ENCODE data around the gene CFAP77. TPM values are rescaled to one million over a fixed set of nuclear protein-coding genes. Genes with fewer than 3 reads are reported as not detected.

CFAP77 gene
- polyA plus RNA-seq, 3 donors, result not detected

GRCh38 chr9:132556714-132557113, 146.7 kb downstream of the CFAP77 start:
- no peak overlapping the region for H3K27ac Mint-ChIP-seq
- peaks cover 23 to 31% (median 29%) of the 10 kb centered on the region in 3 donors for H3K27me3 Mint-ChIP-seq (ENCODE audit: low read depth in 3 of 3)
- intact Hi-C loops (cut with micrococcal nuclease), result no loop called here

GRCh38 chr9:132557159-132557558, 147.1 kb downstream of the CFAP77 start:
- DNase-seq, result no peak
- no peak overlapping the region for H3K4me3 ChIP-seq (replicated peaks in 1 of 3; ENCODE audit: low read depth in 2 of 3, low read length in 3 of 3)
- H3K9ac ChIP-seq (ENCODE audit: insufficient read depth, low read length, poor library complexity, severe bottlenecking), result no peak overlapping the region
- no peak overlapping the region for H3K4me2 ChIP-seq (replicated peaks; ENCODE audit: extremely low read depth, low read length, poor library complexity, severe bottlenecking)
- no peaks in the 10 kb centered on the region for H4K20me1 ChIP-seq (ENCODE audit: insufficient read depth, low read length)
- Mint-ChIP-seq H3K4me1 (no peaks in the 10 kb centered on the region), H3K27ac (no peak overlapping the region), H3K9me3 (peaks cover 0 to 6% (median 3%) of the 10 kb centered on the region in 7 donors), H3K4me3 (peak overlapping the region in 1 of 2 donors; percentile 30), H3K27me3 (ENCODE audit: low read depth in 3 of 3) (peaks cover 28 to 32% (median 31%) of the 10 kb centered on the region in 3 donors), H3K36me3 (no peaks in the 10 kb centered on the region)
- no peaks in the 10 kb centered on the region for H3K9me3 ChIP-seq (replicated peaks in 1 of 2; ENCODE audit: control insufficient read depth in 1 of 2, insufficient read depth in 1 of 2, low read length in 2 of 2)
- no peak overlapping the region for H3K27ac ChIP-seq (ENCODE audit: low read depth in 1 of 2, low read length in 2 of 2)
- H3K36me3 ChIP-seq (replicated peaks in 1 of 2; ENCODE audit: control insufficient read depth in 1 of 2, insufficient read depth in 2 of 2, low read length in 2 of 2), result no peaks in the 10 kb centered on the region
- no peak for TF ChIP-seq CTCF (IDR thresholded peaks at IDR 0.05)
- no peaks in the 10 kb centered on the region for H3K4me1 ChIP-seq (ENCODE audit: control insufficient read depth in 1 of 2, insufficient read depth in 2 of 2, low read length in 2 of 2)
- WGBS (ENCODE audit: insufficient coverage), result 94% methylated on average over 15 of the region's 15 CpGs
- peaks cover 0 to 16% of the 10 kb centered on the region in 2 donors for H3K27me3 ChIP-seq (ENCODE audit: control insufficient read depth in 2 of 2, insufficient read depth in 2 of 2, low read length in 2 of 2)
- no peak overlapping the region for H2AFZ ChIP-seq (ENCODE audit: insufficient read depth, low read depth, low read length, poor library complexity, severe bottlenecking)
- intact Hi-C loops (cut with micrococcal nuclease), result no loop called here
- H3K79me2 ChIP-seq (ENCODE audit: insufficient read depth, low read length), result no peaks in the 10 kb centered on the region

More at GRCh38 chr9:132556714-132557113, 146.7 kb downstream of the CFAP77 start:
- Histone ChIP-seq H3K27ac (ENCODE audit: low read depth in 1 of 2, low read length in 2 of 2) (no peak overlapping the region), H3K4me3 (replicated peaks in 1 of 3; ENCODE audit: low read depth in 2 of 3, low read length in 3 of 3) (no peak overlapping the region), H3K27me3 (ENCODE audit: control insufficient read depth in 2 of 2, insufficient read depth in 2 of 2, low read length in 2 of 2) (peaks cover 0 to 13% of the 10 kb centered on the region in 2 donors), H3K4me2 (replicated peaks; ENCODE audit: extremely low read depth, low read length, poor library complexity, severe bottlenecking) (no peak overlapping the region), H3K9me3 (replicated peaks in 1 of 2; ENCODE audit: control insufficient read depth in 1 of 2, insufficient read depth in 1 of 2, low read length in 2 of 2) (no peaks in the 10 kb centered on the region), H3K9ac (ENCODE audit: insufficient read depth, low read length, poor library complexity, severe bottlenecking) (no peak overlapping the region), H2AFZ (ENCODE audit: insufficient read depth, low read depth, low read length, poor library complexity, severe bottlenecking) (no peak overlapping the region), H4K20me1 (ENCODE audit: insufficient read depth, low read length) (no peaks in the 10 kb centered on the region), H3K4me1 (ENCODE audit: control insufficient read depth in 1 of 2, insufficient read depth in 2 of 2, low read length in 2 of 2) (no peaks in the 10 kb centered on the region), H3K36me3 (replicated peaks in 1 of 2; ENCODE audit: control insufficient read depth in 1 of 2, insufficient read depth in 2 of 2, low read length in 2 of 2) (no peaks in the 10 kb centered on the region), H3K79me2 (ENCODE audit: insufficient read depth, low read length) (no peaks in the 10 kb centered on the region)
- H3K4me1 Mint-ChIP-seq, result no peaks in the 10 kb centered on the region
- TF ChIP-seq CTCF (IDR thresholded peaks at IDR 0.05), result no peak
- 82% methylated on average over 22 of the region's 26 CpGs for WGBS (ENCODE audit: insufficient coverage)
- DNase-seq, result no peak
- peak overlapping the region in 1 of 2 donors; percentile 30 for H3K4me3 Mint-ChIP-seq
- H3K36me3 Mint-ChIP-seq, result no peaks in the 10 kb centered on the region
- H3K9me3 Mint-ChIP-seq, result peaks cover 0 to 6% (median 3%) of the 10 kb centered on the region in 7 donors
